GM03348 (cell line): ENCODE results near the gene PARVA.

Source experiments
- DNase-seq: peaks from one replicate; pipeline ENCODE4 v3.0.0; 2012; ENCODE audit warnings: low spot score

PARVA gene

DNA sequence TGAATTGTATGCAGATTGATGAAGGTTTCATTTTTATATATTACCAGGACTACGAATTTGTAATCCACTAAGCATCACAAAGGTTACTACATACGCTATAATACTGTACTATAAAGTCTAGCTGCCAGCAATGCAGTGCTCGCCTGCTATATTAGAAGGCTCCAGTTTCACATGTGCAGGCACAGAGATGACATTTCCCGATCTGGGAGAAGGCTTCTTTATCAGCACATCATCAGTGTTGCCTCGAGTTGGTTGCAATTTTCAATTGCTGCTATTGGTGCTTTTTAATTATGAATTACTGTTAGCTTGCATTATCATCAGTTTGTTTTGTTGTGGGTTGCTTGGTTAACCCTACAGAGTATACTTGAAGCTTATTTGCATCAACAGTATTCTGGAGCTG is 153.6 kb downstream of the PARVA start:
- no peak for DNase-seq

DNA sequence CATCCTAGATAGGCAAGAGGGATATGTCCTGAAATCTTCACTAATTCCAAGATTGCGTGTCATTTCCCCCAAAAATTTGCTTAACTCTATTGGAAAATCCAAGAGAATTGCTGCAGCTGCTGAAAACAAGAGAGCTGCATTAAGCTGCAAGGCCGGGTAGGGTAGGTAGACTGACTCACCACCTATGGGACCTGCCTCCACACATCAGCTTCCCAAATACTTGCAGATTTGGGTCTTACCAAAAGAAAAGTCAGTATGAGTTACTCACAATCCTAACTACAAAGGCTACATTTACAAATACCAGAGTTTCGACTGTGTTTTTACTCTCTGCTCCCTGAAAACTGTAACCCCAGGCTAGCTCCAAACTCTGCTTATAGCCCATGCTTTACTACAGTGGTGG is 154.3 kb downstream of the PARVA start:
- no peak for DNase-seq

DNA sequence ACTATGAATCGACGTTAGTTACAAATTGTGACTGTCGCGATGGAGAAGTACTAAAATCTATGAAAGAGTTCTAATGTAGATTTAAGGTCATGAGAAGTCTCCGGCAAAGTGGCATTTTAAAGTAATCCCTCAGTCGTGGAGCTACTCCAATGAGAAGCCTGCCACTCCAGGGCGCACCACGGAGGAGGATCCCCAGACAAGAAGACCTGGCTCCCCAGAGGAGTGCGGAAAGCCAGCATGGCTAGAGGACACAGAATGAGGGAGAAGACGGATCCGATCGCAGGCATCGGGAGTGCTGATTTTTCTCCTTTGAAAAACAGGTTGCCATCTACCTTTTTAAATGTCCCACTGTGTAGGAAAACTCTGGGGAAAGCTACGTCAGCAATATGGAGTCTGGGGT is 155.2 kb downstream of the PARVA start:
- DNase-seq = no peak

DNA sequence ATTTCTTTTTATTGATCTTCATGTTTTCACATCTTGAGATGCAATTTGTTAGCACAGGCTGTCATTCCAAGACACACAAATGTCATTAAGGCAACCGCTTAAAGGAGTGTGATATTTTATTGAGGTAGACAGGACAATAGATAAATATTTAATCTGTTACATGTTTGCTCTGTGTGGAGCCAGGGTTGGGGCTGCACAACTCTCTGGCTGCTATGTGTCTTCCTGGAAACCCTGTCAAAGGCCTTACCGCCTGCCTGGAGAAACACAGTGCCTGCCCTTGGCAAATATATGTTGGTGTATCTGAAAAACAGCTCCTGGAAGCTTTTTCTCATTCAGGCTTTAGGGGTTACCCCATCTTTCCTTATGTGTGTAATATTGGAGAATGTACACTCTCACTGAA is 157.2 kb downstream of the PARVA start:
- DNase-seq = no peak

DNA sequence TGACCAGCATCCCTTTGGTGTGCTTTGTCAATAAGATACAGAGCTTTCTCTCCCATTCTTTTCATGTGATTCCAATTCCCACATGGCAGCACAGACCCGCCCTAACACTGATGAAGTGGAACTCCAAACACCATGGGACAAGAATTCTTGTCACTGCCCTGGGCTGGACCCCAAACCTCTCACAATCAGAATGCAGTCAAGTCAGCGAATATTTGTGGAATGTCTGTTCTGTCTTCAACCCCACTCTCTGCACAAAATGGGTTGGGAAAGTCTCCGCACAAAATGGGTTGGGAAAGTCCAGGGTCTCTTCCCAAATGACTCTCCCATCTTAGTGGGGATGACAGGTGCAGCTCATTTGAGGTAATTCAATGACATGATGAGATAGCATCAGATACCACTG is 157.9 kb downstream of the PARVA start:
- no peak for DNase-seq

DNA sequence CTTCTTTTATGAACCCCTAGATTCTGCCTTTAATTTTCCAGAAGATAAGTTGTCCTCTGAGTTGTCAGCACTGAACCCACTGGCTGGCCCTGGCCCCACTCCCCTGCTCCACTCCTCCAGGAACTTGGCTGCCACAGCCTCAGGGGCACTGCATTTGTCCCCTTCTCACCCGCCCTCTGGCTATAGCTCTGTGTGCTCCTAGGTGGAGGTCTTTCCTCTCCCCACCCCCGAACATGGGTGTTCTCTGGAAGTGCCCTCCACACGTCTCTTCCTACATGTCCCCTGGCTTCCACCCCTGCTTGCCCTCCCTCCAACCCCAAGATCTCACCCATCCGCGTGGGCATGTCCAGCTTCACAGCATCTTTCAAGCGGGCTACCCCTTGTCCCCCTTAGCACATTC is 159.2 kb downstream of the PARVA start:
- DNase-seq = no peak

DNA sequence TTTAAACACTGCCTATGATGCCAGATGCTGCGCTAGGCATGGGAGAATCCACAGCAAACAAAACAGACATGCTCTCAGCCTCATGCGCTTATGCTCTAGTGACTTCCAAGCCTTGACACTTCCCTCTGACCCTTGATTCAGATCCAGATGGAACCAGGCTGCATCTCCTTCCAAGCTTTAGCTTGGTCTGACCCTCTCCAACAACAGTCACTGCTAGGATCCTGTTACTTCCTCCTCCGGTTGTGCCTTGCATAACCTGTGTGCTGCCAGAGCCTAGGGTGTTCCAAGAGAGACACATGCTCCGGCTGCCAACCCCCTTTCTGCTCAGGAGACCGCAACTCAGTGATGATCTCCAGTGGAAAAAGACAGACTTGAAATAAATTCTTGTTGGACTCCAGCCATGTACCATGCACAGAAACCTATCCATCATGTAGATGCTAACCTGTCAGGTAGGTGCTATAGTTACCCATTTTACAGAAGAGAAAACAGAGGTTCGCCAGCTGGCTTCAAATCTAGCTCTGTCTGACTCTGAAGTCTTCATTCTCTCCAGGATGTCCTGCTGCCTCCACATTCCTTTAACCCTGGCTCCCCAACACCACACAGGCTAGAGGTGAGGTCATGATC is 160.5 kb downstream of the PARVA start:
- DNase-seq = no peak

DNA sequence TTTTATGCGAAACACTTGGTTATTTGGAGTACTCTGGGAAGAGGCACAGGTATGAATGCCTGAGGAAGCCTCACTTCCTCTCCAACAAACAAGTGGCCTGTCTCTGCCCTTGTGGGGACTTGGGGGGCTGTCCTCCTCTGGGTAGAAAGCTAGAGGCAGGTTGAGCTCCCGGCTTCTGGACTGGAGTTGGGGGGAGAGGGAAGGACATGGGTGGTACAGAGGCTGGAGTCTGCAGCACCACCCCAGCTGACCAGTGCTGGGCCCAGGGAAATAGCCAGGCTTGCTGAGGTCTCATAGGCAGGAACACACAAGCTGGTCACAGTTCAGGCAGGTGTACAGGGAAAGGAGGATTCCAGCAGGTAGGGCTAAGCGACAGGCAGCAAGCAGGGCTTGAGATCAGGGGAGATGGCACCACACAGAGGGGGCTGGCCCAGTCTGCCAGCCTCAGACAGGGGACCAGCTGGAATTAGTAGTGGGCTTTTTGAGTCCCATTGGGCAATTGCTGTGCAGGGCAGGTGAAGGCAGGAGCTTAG is 161.6 kb downstream of the PARVA start:
- DNase-seq = no peak

DNA sequence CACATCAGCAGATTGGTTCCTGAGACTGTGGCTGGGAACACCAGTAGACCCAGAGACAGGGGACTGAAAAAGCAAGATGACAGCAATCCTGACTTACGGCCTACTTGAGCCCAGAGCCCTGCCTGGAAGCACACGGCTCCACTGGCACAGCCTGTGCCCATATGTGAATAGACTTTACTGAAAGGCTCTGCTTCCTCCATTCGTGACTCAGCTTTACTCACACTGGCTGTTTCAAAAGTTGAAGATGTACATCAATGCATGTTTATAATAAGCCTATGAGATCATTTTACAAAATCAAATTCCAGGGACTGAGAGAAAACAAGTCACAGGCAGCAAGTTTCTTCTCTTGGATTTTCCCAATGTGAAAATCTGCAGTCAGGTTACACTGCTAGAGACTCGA is 162.2 kb downstream of the PARVA start:
- DNase-seq = peak; percentile 84

DNA sequence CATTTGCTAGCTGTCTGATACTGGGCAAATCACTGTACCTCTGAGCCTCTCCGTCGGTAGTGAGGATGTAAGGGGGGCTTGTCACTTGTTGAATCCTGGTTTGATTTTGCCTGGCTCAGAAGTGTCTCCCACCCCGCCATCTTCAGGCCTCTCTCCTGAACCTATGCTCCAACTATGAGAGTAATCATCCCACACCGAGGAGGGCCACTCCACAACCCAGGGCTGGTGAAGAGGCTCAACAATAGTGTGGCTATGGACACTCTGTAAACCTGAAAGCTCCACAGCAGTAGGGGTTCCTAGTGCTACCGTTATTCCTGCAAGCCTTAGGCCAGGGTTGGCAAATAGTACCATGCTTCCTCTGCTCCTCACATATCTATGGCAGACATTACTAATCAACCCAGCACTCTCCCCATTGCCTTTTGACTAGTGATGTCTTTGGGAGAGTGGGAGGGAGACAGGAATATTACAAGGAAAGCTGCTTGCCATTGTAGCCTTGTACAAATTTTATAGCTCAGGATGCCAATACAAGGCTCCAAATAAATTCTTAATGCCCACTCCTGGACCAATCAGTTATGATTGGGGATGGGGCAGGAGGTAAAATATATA is 162.8 kb downstream of the PARVA start:
- DNase-seq = peak; percentile 29

DNA sequence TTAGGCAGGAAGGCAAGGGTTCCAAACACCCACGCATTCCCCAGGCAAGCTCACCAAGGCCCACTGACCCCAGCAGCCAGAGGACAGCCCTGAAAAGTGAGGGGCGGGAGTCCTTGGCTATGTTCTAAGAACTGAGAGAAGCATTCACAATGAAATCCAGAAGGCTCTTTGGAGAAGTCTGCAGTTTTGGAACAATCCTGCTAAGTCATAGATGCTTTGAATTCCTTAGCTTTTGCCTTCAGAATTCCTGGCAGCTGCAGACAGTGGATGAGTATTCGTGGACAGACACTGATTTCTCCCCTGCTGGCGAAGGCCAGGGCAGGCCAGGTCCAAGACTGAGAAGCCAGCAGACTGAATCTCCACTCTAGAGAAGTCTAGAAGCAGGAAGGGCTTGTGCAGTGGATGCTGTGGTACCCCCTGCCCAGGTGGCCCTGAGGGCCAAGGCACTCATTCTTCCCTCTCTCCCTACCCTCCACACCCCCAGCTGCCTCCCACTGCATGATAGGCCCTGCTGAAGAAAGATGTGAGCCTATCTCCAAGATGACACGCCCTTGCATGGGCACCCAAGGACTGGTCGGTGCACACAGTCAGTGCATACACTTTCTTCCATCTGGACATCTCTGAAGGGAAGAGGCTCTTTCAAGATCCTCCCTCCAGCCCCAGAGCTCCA is 163.7 kb downstream of the PARVA start:
- DNase-seq = peak; percentile 92

DNA sequence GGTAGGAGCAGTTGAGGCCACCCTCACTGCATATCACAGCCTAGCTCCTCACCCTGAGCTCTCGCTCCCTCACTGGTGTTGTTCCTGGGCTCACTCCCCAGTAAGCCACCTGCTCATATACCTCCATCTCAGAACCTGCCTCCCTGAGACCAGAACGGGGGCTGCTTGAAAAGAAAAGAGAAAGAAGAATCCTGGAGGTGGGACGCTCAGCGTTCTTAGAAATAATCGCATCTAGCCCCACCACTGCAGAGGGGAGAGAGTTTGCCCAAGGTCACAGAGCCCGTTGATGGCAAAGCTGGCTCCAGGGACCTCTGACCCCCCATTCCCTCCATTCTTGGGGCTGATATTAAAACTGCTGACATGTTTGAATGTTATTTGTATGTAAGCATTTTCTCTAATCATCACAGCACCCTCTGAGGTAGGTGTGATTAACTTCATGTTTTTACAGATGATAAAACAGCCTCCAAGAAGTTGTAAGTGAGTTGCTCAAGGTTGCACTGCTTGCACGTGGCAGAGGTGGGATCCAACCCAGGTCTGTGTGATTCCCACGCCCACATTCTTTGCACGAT is 164.3 kb downstream of the PARVA start:
- DNase-seq = no peak

DNA sequence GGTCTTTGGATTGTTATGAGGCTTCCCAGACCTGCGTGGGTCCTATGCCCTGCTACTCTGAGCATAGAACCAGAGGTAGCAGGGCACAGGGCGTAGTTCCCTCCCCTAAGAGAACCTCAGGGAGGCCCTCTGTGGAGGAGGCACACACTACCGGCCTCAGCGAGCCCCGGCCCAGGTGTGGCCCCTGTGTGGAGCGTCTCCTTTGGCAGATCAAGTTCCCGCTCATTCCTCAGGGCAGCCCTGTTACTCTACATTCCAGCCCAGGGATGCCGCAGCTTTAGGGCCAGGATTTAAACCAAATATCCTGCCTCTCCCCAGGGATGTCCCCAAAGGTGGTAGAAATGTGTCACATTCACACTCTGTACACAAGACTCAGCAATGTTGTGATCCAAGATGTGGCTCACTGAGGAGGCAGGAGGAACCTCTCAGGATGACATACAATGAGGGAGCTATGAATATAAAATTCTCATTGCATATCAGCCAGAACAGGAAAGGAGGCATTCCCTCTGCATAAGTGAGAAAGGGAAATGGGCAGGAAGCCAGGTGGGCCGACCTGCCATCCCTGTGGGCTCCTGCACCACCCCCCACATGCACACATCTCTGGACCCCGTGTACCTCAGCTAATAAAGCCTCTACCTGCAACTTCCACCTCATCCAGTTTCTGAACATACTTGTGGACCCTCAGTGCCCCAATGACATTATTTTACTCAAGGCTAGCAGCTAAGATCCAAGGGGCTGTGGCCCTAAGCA is 165.0 kb downstream of the PARVA start:
- DNase-seq = no peak

DNA sequence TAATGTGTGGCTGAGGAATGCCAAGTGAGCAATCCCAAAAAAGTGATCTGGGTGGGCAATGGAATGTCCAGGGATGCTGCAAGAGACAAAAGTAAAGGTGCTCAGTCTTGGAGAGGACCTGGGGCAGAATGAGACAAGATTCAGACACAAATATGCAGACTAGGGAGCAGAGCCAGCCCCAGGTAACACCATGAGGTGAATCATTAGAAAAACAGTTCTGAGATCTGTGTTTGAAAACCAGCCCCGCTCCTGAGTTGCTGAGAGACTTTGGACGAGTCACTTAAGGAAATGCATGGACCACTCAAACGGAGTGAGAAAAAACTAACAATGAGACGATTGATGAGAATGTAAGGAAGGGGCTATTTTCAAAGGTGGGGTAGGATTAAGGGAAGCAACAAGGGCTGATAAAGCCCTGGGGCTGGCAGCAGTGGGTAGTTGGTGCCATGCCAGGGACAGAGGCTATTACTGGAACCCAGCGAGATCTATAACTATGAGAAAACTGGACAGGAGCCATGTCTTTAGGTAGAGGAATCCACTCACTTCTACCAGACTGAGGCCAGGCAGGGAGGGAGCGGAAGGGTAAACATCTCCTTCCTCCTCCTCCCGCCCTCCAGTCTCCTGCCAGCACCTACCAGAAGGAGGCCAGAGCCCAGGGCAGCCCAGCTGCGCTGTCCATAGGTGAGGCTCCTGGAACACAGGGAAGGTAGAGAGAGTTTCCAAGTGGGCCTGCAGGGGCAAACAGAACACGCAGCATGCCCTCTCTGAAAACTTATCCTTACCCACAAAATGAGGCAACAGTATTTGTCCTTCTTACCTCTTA is 166.4 kb downstream of the PARVA start:
- DNase-seq = no peak

DNA sequence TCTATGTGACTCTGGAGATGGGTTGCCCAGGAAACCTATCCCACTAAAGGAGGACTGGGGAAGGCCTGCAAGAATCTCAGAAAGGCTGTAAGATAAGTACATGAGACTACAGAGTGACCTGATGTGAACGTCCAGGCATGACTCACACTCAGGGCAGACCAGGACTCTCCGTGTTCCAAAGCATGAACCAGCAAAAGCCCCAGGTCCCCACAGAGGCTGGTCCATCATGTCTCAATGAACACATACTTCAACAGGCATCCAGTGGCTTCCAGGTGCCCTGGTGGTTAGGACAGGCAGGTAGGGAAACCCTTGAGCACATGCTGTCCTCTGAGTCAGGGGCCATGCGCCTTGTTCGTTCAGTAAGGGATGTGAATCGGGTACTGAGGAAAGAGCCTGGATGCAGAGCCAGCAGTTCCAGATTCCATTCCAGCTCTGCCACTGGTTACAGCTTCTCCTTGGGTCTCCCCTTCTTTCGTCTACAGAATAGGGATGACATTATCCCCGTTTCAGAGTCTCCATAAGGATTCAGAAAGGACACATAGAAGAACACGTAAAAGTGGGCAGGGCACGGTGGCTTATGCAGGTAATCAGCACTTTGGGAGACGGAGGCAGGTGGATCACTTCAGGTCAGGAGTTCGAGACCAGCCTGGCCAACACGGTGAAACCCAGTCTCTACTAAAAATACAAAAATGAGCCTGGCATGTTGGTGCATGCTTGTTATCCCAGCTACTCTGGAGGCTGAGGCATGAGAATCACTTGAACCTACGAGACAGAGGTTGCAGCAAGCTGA is 167.8 kb downstream of the PARVA start:
- DNase-seq = no peak

DNA sequence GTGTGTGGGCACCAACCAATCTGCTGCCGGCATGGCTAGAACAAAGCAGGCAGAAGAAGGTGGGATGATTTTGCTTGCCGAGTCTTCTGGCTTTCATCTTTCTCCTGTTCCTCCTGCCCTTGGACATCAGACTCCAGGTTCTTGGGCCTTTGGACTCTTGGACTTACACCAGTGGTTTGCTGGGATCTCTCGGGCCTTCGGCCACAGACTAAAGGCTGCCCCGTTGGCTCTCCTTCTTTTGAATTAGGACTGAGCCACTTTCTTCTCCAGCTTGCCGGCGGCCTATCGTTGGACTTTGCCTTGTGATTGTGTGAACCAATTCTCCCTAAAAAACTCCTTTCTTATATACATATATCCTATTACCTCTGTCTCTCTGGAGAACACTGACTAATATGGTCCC is 168.8 kb downstream of the PARVA start:
- no peak for DNase-seq

DNA sequence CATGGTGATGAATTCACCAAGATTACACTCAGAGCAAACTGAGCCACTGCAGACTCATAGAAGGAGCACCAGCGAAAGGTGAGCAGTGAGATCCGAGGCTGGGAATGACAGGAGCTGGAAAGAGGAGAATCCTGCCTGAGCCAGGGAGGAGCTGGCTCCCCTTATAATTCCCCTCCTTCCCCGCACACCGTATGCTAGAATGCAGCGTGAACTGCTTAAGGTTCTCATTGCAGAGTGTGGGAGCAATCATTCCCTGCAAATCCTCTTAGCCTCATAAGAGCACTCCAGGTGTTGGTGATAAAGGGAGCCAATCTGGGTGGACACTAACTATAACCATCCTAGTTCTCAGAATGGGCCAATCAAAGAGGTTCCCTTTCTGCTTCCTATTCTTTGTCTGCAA is 169.3 kb downstream of the PARVA start:
- no peak for DNase-seq

DNA sequence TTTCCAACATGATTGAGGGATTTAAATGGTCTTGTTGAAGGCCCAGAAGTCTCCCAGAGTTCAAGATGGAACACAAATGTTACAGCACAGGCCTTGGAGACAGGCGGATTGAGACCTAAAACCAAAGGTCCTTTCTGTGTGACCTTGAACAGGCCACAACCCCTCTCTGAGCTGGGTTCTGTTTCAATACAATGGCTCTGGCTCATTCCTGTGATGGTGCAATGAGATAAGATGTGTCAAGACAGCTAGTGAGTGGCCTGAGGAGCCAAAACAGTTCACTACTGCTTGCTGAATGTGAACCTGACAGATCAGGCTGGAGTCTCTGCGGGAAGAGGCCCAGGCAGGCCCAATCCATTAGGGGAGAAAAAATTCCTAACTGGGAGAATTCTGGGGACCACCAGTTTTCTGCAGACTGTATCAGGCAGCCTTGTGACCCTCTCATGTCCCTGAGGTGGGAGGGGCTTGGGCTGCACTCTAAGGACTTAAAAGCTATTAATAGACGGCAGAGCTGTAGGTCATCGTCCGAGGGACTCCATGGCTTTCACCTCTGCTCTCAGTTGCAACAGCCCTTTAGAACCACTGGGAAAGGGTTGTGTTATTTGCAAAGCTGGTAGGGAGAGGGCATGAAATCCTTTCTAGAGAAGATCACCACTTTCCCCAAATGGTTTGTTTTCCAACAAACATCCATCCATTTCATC is 170.7 kb downstream of the PARVA start:
- DNase-seq = no peak

DNA sequence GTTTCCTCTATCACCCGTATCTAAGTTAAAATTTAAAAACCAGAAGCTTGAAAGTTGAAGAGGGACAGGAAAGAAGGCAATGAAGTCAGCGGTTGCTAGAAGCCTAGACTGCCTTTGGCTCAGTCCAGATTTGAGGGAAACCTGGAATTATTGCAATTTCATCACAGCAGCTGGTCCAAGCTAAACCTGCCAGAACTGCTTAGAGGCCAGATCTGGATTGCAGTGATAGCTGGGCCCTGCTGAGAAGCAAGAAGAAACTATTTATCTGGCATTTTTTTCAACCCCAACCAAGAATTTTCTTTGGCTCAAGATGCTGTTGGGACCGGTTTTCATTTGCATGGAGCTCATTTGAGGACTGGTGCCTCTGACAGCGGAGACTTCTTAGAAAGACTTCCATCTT is 175.3 kb downstream of the PARVA start:
- DNase-seq = peak; percentile 79

DNA sequence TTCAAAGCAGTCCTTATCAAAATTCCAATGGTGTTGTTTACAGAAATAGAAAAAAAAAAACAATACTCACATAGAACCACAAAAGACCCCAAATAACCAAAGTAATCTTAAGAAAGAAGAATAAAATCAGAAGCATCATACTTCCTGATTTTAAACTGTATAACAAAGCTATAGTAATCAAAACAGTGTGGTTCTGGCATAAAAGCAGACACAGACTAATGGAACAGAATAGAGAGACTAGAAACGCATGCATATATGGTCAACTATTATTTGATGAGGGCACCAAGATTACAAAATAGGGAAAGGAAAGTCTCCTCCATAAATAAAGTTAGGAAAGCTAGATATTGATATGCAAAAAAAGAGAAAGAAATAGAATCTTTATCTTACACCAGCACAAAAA is 176.8 kb downstream of the PARVA start:
- no peak for DNase-seq
